Measurements from ENCODE around the gene APP.

APP gene

GRCh38 chr21:26170471-26171257 is at the start of gene APP:
APP (minus strand) TSS chr21:26170770; CDS start chr21:26170620, 150 bp downstream.
- DNase-seq = peak; percentile 91

GRCh38 chr21:26212220-26212619 is 41.6 kb upstream of the APP start:
- DNase-seq = no peak

GRCh38 chr21:26210614-26211013 is 40.0 kb upstream of the APP start:
- no peak for DNase-seq

- no peak for DNase-seq
Observed at GRCh38 chr21:26207021-26207420, 36.5 kb upstream of the APP start.

- no peak for DNase-seq
Observed at GRCh38 chr21:26199456-26199855, 28.9 kb upstream of the APP start.

- DNase-seq = no peak
Observed at GRCh38 chr21:26195708-26196107, 25.1 kb upstream of the APP start.

GRCh38 chr21:26194811-26195251 is 24.3 kb upstream of the APP start:
- DNase-seq = no peak

GRCh38 chr21:26194326-26194725 is 23.8 kb upstream of the APP start:
- no peak for DNase-seq

- DNase-seq = no peak
Observed at GRCh38 chr21:26191609-26192008, 21.0 kb upstream of the APP start.

- DNase-seq = no peak
Observed at GRCh38 chr21:26188422-26188821, 17.9 kb upstream of the APP start.

- DNase-seq = no peak
Observed at GRCh38 chr21:26185446-26185845, 14.9 kb upstream of the APP start.

- DNase-seq = no peak
Observed at GRCh38 chr21:26185021-26185420, 14.5 kb upstream of the APP start.

GRCh38 chr21:26179501-26179900 is 8.9 kb upstream of the APP start:
- no peak for DNase-seq

GRCh38 chr21:26177746-26178426 is 7.3 kb upstream of the APP start:
- no peak for DNase-seq

GRCh38 chr21:26177187-26177586 is 6.6 kb upstream of the APP start:
- DNase-seq = no peak

- DNase-seq = no peak
Observed at GRCh38 chr21:26171258-26172100, 909 bp upstream of the APP start.

GRCh38 chr21:26169611-26170470 is 729 bp downstream of the APP start:
- DNase-seq = no peak

- peak; percentile 81 for DNase-seq
Observed at GRCh38 chr21:26169061-26169610, 1.4 kb downstream of the APP start.

- DNase-seq = no peak
Observed at GRCh38 chr21:26168371-26168770, 2.2 kb downstream of the APP start.

- DNase-seq = no peak
Observed at GRCh38 chr21:26167593-26167992, 3.0 kb downstream of the APP start.

- no peak for DNase-seq
Observed at GRCh38 chr21:26165331-26165730, 5.2 kb downstream of the APP start.

- no peak for DNase-seq
Observed at GRCh38 chr21:26164311-26164710, 6.3 kb downstream of the APP start.

All from right forelimb (tissue), 1 donor.